ENCODE measurements around the gene FBXL2. TPM values are rescaled to one million over a fixed set of nuclear protein-coding genes. Genes with fewer than 3 reads are reported as not detected.

Gene FBXL2
- total RNA-seq, 2 experiments from 2014 or later = 0.06 TPM; not detected in 1

- Histone ChIP-seq H2AFZ (ENCODE audit: low read length) (no peak overlapping the region), H3K4me1 (ENCODE audit: insufficient read depth, low read length, poor library complexity, severe bottlenecking) (peaks cover 4% of the 10 kb centered on the region), H3K79me2 (ENCODE audit: insufficient read depth, low read depth, low read length) (peaks cover 32% of the 10 kb centered on the region; the same call in 1 of the 2 replicates), H4K20me1 (ENCODE audit: insufficient read depth, low read length) (no peaks in the 10 kb centered on the region), H3K4me2 (ENCODE audit: low read length) (no peak overlapping the region), H3K9me2 (ENCODE audit: insufficient read depth, low read length) (no peaks in the 10 kb centered on the region), H3K36me3 (ENCODE audit: insufficient read depth, low read length) (peaks cover 92% of the 10 kb centered on the region), H3K4me3 (ENCODE audit: low read depth, low read length, poor library complexity, severe bottlenecking) (no peak overlapping the region), H3K9me3 (ENCODE audit: low read length) (no peaks in the 10 kb centered on the region; the same call in 1 of the 2 replicates), H3K27ac (ENCODE audit: low read depth, low read length, poor library complexity, severe bottlenecking) (no peak overlapping the region)
- no peak for DNase-seq (ENCODE audit: low spot score)
- TF ChIP-seq CTCF (conservative IDR thresholded peaks at IDR 0.05; ENCODE audit: low read length) (no peak), EZH2phosphoT487 (IDR thresholded peaks at IDR 0.05; ENCODE audit: borderline replicate concordance, low read depth, low read length) (no peak)
- no TSS peak for BruUV-seq (replicated peaks)
- ChIA-PET CTCF (ENCODE audit: unreplicated experiment) (no interaction called here), POLR2A (interaction anchor here (1.0 kb wide), 1 partner anchor 25 kb away, joined by 3 read pairs; no protein-coding TSS in a partner anchor)
- intact Hi-C loops (cut with micrococcal nuclease; ENCODE audit: unreplicated experiment) = no loop called here
Observed at GRCh38 chr3:33417066-33417673, 139.9 kb downstream of the FBXL2 start.

GRCh38 chr3:33419948-33420347, 142.7 kb downstream of the FBXL2 start:
- Histone ChIP-seq H3K27ac (ENCODE audit: low read depth, low read length, poor library complexity, severe bottlenecking) (no peak overlapping the region), H3K9me2 (ENCODE audit: insufficient read depth, low read length) (no peaks in the 10 kb centered on the region), H3K4me1 (ENCODE audit: insufficient read depth, low read length, poor library complexity, severe bottlenecking) (peaks cover 4% of the 10 kb centered on the region), H4K20me1 (ENCODE audit: insufficient read depth, low read length) (no peaks in the 10 kb centered on the region), H3K79me2 (ENCODE audit: insufficient read depth, low read depth, low read length) (peaks cover 60% of the 10 kb centered on the region; the same call in 1 of the 2 replicates), H3K36me3 (ENCODE audit: insufficient read depth, low read length) (peaks cover 92% of the 10 kb centered on the region), H3K4me2 (ENCODE audit: low read length) (no peak overlapping the region), H2AFZ (ENCODE audit: low read length) (no peak overlapping the region), H3K9me3 (ENCODE audit: low read length) (no peaks in the 10 kb centered on the region; the same call in 1 of the 2 replicates), H3K4me3 (ENCODE audit: low read depth, low read length, poor library complexity, severe bottlenecking) (no peak overlapping the region)
- ChIA-PET POLR2A (interaction anchor here (0.5 to 1.7 kb wide), 2 partner anchors 16 to 160 kb away, joined by 3 read pairs; no protein-coding TSS in a partner anchor), CTCF (ENCODE audit: unreplicated experiment) (no interaction called here)
- TF ChIP-seq CTCF (conservative IDR thresholded peaks at IDR 0.05; ENCODE audit: low read length) (no peak), EZH2phosphoT487 (IDR thresholded peaks at IDR 0.05; ENCODE audit: borderline replicate concordance, low read depth, low read length) (no peak)
- DNase-seq (ENCODE audit: low spot score) = no peak
- no TSS peak for BruUV-seq (replicated peaks)
- intact Hi-C loops (cut with micrococcal nuclease; ENCODE audit: unreplicated experiment) = no loop called here

GRCh38 chr3:33420966-33421365, 143.7 kb downstream of the FBXL2 start:
- Histone ChIP-seq H3K9me2 (ENCODE audit: insufficient read depth, low read length) (no peaks in the 10 kb centered on the region), H3K36me3 (ENCODE audit: insufficient read depth, low read length) (peaks cover 89% of the 10 kb centered on the region), H3K27ac (ENCODE audit: low read depth, low read length, poor library complexity, severe bottlenecking) (no peak overlapping the region), H2AFZ (ENCODE audit: low read length) (no peak overlapping the region), H3K9me3 (ENCODE audit: low read length) (no peaks in the 10 kb centered on the region; the same call in 1 of the 2 replicates), H3K4me1 (ENCODE audit: insufficient read depth, low read length, poor library complexity, severe bottlenecking) (peaks cover 4% of the 10 kb centered on the region), H4K20me1 (ENCODE audit: insufficient read depth, low read length) (no peaks in the 10 kb centered on the region), H3K79me2 (ENCODE audit: insufficient read depth, low read depth, low read length) (peaks cover 66% of the 10 kb centered on the region), H3K4me2 (ENCODE audit: low read length) (no peak overlapping the region), H3K4me3 (ENCODE audit: low read depth, low read length, poor library complexity, severe bottlenecking) (no peak overlapping the region)
- no peak for TF ChIP-seq EZH2phosphoT487 (IDR thresholded peaks at IDR 0.05; ENCODE audit: borderline replicate concordance, low read depth, low read length)
- TF ChIP-seq CTCF (conservative IDR thresholded peaks at IDR 0.05; ENCODE audit: low read length) = no peak
- intact Hi-C loops (cut with micrococcal nuclease; ENCODE audit: unreplicated experiment) = no loop called here
- ChIA-PET CTCF (ENCODE audit: unreplicated experiment) (no interaction called here), POLR2A (no interaction called here)
- BruUV-seq (replicated peaks) = no TSS peak
- no peak for DNase-seq (ENCODE audit: low spot score)

Measured in OCI-LY7 (cell line).